HepG2 (cell line): ENCODE measurements around the gene CCDC33. TPM values are rescaled to one million over a fixed set of nuclear protein-coding genes. Genes with fewer than 3 reads are reported as not detected.

Experiments used
- ATAC-seq: fragments of 200-7000 bp; cut with Tn5 transposase; 3 replicates; pipeline ENCODE4 v1.9.1; 2020; ENCODE audit warnings: mild to moderate bottlenecking, moderate library complexity
- BruUV-seq: library from RNA; stranded (reverse); fragments of 400-500 nt; replicated peaks from 2 replicates; lab custom pipeline; 2021; lab: Mats Ljungman, UMichigan
- CTCF ChIA-PET: fragments of 300-600 bp; formaldehyde crosslinking; extraction: SDS; loops from one replicate; lab custom pipeline; 2021; ENCODE audit warnings: low total read pairs, inconsistent platforms, low intra/inter-chr PET ratio; lab: Yijun Ruan, JAX
- POLR2A ChIA-PET: fragments of 350-600 bp; sonication (Branson Sonifier 250); formaldehyde crosslinking; loops from one replicate; lab custom pipeline; 2020; ENCODE audit warnings: antibody characterized with exemption, inconsistent platforms; lab: Yijun Ruan, JAX
- DNase-seq: peaks from one replicate; pipeline ENCODE4 v3.0.0-alpha.2; 2015; ENCODE audit warnings: low spot score
- FAIRE-seq: peaks from 3 replicates; lab custom pipeline; 2011; peaks lifted over from hg19 to GRCh38; lab: Jason Lieb, UNC
- H2AFZ ChIP-seq: one replicate; pipeline ENCODE4 v1.6.1; 2011; ENCODE audit warnings: low read length, inconsistent platforms
- H3K27ac ChIP-seq: fragments of 300-600 bp; 3 replicates; pipeline ENCODE4 v1.8.0; 2011; ENCODE audit warnings: mixed run types, mild to moderate bottlenecking, mixed read lengths, low read length, inconsistent platforms; ENCODE audit not compliant: insufficient read depth; ENCODE audit errors: extremely low read length
- H3K27me3 ChIP-seq, 2 experiments: fragments of 200-600 bp in 1 of 2; 2 replicates in 1 of 2; 3 replicates in 1 of 2; pipeline versions ENCODE4 v1.6.0 to v1.8.0; 2011; ENCODE audit warnings: low read length in 2 of 2, mild to moderate bottlenecking in 2 of 2, moderate library complexity in 2 of 2, inconsistent platforms in 1 of 2; ENCODE audit not compliant: insufficient read depth in 2 of 2, control insufficient read depth in 1 of 2
- H3K36me3 ChIP-seq, 2 experiments: fragments of 200-600 bp in 1 of 2; replicated peaks in 1 of 2; 2 replicates in 1 of 2; 3 replicates in 1 of 2; pipeline versions ENCODE4 v1.5.1 to v1.8.0; 2011; ENCODE audit warnings: low read length in 2 of 2, inconsistent platforms in 1 of 2; ENCODE audit not compliant: insufficient read depth in 2 of 2, control insufficient read depth in 1 of 2
- H3K4me1 ChIP-seq: 2 replicates; pipeline ENCODE4 v1.5.1; 2012; ENCODE audit warnings: low read length, inconsistent platforms; ENCODE audit not compliant: insufficient read depth
- H3K4me2 ChIP-seq: 2 replicates; pipeline ENCODE4 v1.6.0; 2011; ENCODE audit warnings: low read depth, low read length, inconsistent platforms
- H3K4me3 ChIP-seq, 3 experiments: fragments of 200-600 bp in 1 of 3; sonication (generic), shearing (Covaris generic) in 1 of 3; replicated peaks in 1 of 3; 2 replicates each; pipeline ENCODE4 v1.5.1; 2011 to 2016; ENCODE audit warnings: low read length in 3 of 3, inconsistent platforms in 2 of 3, low read depth in 2 of 3, mild to moderate bottlenecking in 2 of 3, control low read depth in 1 of 3, mixed read lengths in 1 of 3; ENCODE audit not compliant: insufficient read depth in 1 of 3
- H3K79me2 ChIP-seq: one replicate; pipeline ENCODE4 v1.6.1; 2011; ENCODE audit warnings: low read length, inconsistent platforms; ENCODE audit not compliant: insufficient read depth
- H3K9ac ChIP-seq: 2 replicates; pipeline ENCODE4 v1.6.0; 2011; ENCODE audit warnings: mild to moderate bottlenecking, low read depth, low read length, inconsistent platforms; ENCODE audit not compliant: insufficient read depth
- H3K9me3 ChIP-seq: 2 replicates; pipeline ENCODE4 v1.5.1; 2012; ENCODE audit warnings: mild to moderate bottlenecking, low read length
- H4K20me1 ChIP-seq: 2 replicates; pipeline ENCODE4 v1.6.0; 2011; ENCODE audit warnings: inconsistent platforms, mild to moderate bottlenecking, low read length, moderate library complexity; ENCODE audit not compliant: insufficient read depth
- ATF7-NPFF ChIP-seq: sonication (generic); formaldehyde crosslinking; IDR thresholded peaks from 2 replicates; pipeline ENCODE4 v1.8.1; 2023; ENCODE audit warnings: mild to moderate bottlenecking, low read depth, missing genetic modification reagents, moderate library complexity
- HHEX ChIP-seq: IDR thresholded peaks from 2 replicates; pipeline ENCODE4 v1.6.1; 2016; ENCODE audit warnings: control low read depth
- MAFG ChIP-seq: sonication (generic); formaldehyde crosslinking; IDR thresholded peaks from 2 replicates; pipeline ENCODE4 v1.5.1; 2020; ENCODE audit warnings: mild to moderate bottlenecking, missing genetic modification reagents
- NFRKB ChIP-seq: fragments of 450-650 bp; IDR thresholded peaks from 2 replicates; pipeline ENCODE4 v1.6.1; 2017
- STAG1 ChIP-seq: sonication (generic); formaldehyde crosslinking; IDR thresholded peaks from 2 replicates; pipeline ENCODE4 v1.4.0; 2020; ENCODE audit warnings: missing genetic modification reagents
- TEF ChIP-seq: sonication (generic); formaldehyde crosslinking; IDR thresholded peaks from 2 replicates; pipeline ENCODE4 v1.5.0; 2020; ENCODE audit warnings: missing genetic modification reagents
- U2AF2 ChIP-seq: fragments of 200-400 bp; formaldehyde crosslinking; IDR thresholded peaks from 2 replicates; pipeline ENCODE4 v1.6.1; 2017; ENCODE audit warnings: low read depth, mild to moderate bottlenecking, low read length
- ZBTB39 ChIP-seq: sonication (generic); formaldehyde crosslinking; IDR thresholded peaks from 2 replicates; pipeline ENCODE4 v1.5.0; 2020; ENCODE audit warnings: missing genetic modification reagents
- ZC3H4 ChIP-seq: sonication (generic); formaldehyde crosslinking; IDR thresholded peaks from 2 replicates; pipeline ENCODE4 v1.4.0; 2020; ENCODE audit warnings: missing genetic modification reagents, borderline replicate concordance
- ZNF101 ChIP-seq: sonication (generic); formaldehyde crosslinking; IDR thresholded peaks from 2 replicates; pipeline ENCODE4 v1.4.0; 2020; ENCODE audit warnings: mild to moderate bottlenecking, low read depth, missing genetic modification reagents, borderline replicate concordance
- ZNF160 ChIP-seq: sonication (generic); formaldehyde crosslinking; IDR thresholded peaks from 2 replicates; pipeline ENCODE4 v1.8.0; 2022; ENCODE audit warnings: mild to moderate bottlenecking, inconsistent platforms, missing genetic modification reagents
- ZNF260 ChIP-seq: sonication (generic); formaldehyde crosslinking; IDR thresholded peaks from 2 replicates; pipeline ENCODE4 v1.4.0; 2020; ENCODE audit warnings: missing genetic modification reagents, low read depth, mild to moderate bottlenecking, borderline replicate concordance
- ZNF34 ChIP-seq: sonication (generic); formaldehyde crosslinking; IDR thresholded peaks from 2 replicates; pipeline ENCODE4 v1.4.0; 2020; ENCODE audit warnings: mild to moderate bottlenecking, missing genetic modification reagents, borderline replicate concordance
- ZNF451 ChIP-seq: sonication (generic); formaldehyde crosslinking; IDR thresholded peaks from 2 replicates; pipeline ENCODE4 v1.5.0; 2020; ENCODE audit warnings: mild to moderate bottlenecking, missing genetic modification reagents
- ZNF567 ChIP-seq: sonication (generic); formaldehyde crosslinking; IDR thresholded peaks from 2 replicates; pipeline ENCODE4 v1.8.1; 2023; ENCODE audit warnings: mild to moderate bottlenecking, missing genetic modification reagents, borderline replicate concordance
- ZNF577 ChIP-seq: sonication (generic); formaldehyde crosslinking; IDR thresholded peaks from 2 replicates; pipeline ENCODE4 v1.4.0; 2020; ENCODE audit warnings: mild to moderate bottlenecking, low read depth, missing genetic modification reagents, borderline replicate concordance
- ZNF792 ChIP-seq: IDR thresholded peaks from 2 replicates; pipeline ENCODE4 v1.6.1; 2016
- ZNF891 ChIP-seq: sonication (generic); formaldehyde crosslinking; IDR thresholded peaks from 2 replicates; pipeline ENCODE4 v1.5.0; 2020; ENCODE audit warnings: mild to moderate bottlenecking, missing genetic modification reagents
- WGBS: methylation state at CpG from one replicate; pipeline ENCODE4 v1.1.6; 2017; ENCODE audit warnings: low lambda C conversion rate; 5-methylcytosine and 5-hydroxymethylcytosine counted together
- in situ Hi-C: cut with HindIII; loops from 2 replicates; pipeline ENCODE4 v1.10.0; 2017; ENCODE audit warnings: low pct_unique_long_range_greater_than_20kb; ENCODE audit not compliant: extremely low pct_ligation_motif_present
- intact Hi-C: fragments of 100-400 bp; cut with micrococcal nuclease; formaldehyde crosslinking; loops from one replicate; pipeline ENCODE4 v1.10.0; 2022; ENCODE audit not compliant: unreplicated experiment
- polyA plus RNA-seq, 8 experiments: library from polyadenylated mRNA; depleted of rRNA in 3 of 8; stranded (reverse) in 7 of 8; unstranded in 1 of 8; fragments of >200 nt; fragmentation: Illumina TruSeq in 4 of 8; extraction: Trizol in 4 of 8; gene quantifications; 2 replicates each; pipeline versions ENCODE4 v1.2.1 to v1.2.3, GENCODE V29; 2011 to 2016; ENCODE audit warnings: low read depth in 4 of 8, missing spikeins in 1 of 8, mixed read lengths in 1 of 8; ENCODE audit not compliant: insufficient read depth in 1 of 8
- total RNA-seq, 5 experiments: library from RNA; depleted of rRNA; stranded (reverse); fragments of >200 nt; fragmentation: Illumina TruSeq; extraction: Trizol; gene quantifications; 2 replicates each; pipeline ENCODE4 v1.2.3, GENCODE V29; 2016; ENCODE audit warnings: low read depth in 1 of 5
- TF ChIP-seq, protein P1 (sequence below): sonication (generic); formaldehyde crosslinking; IDR thresholded peaks from 2 replicates; pipeline ENCODE4 v1.8.1; 2023; ENCODE audit warnings: mild to moderate bottlenecking, missing genetic modification reagents

CCDC33 gene
- total and polyA plus RNA-seq, 2 of the 13 experiments (the other 11 are each of a cell fraction or from before 2014, with no cell fraction given) = 0.30 TPM; not detected in 1

DNA sequence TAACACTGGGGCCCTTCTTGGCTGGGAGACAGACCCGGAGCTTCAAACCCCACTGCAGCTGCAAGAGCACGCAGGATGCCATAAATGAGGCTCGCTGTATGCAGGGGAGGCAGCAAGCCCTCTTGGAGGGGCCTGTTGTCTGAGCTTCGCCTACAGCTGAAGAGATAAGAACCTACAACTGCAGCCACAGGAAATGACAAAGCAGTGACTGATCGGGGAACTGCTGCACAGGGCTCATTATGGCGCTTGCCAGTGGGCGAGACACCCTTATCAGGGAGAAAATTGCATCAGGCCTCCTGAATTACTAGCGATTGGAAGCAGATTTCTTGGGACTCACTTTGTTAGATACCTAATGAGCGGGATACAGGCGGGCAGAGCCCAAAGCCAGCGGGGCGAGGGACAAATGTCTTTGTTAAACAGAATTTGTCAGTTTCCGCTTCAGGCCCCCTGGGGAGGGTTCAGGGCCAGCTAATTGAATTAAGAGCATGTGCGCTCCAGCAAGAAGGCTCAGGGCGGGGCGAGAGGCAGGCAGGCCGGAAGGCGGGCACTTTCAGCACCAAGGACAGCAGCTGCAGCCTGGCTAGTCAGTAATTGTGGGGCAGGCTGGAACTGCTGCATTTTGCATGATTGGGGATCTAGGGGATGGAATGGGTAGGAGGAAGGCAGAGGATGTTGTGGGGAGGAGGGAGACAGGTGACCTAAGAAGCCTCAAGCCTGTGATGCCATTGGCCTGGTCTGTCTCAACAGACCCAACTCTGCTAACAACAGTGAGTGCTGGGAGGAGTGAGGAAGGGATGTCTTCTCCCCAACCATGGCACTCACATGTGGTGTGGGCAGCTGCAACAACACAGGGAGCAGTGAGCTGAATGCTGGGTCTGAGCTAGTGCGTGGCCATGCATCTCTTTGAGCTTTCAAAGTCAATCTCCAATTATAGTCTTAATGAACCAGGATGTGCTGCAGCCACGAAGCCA lies 55.3 kb downstream of the CCDC33 start (continued):
- TF ChIP-seq U2AF2 = no peak
- TF ChIP-seq ZNF792 (CRISPR knock-in tag) = peak; percentile 94
- peak; percentile 84 for TF ChIP-seq TEF
- TF ChIP-seq MAFG (CRISPR knock-in tag) = no peak
- no peak for TF ChIP-seq ZNF567
- TF ChIP-seq ZNF891 (CRISPR knock-in tag) = no peak; the same call in 1 of the 2 replicates
- no peak for TF ChIP-seq HHEX (CRISPR knock-in tag)
- no peak for TF ChIP-seq ZNF451 (CRISPR knock-in tag)
- no peak for TF ChIP-seq ZNF34 (CRISPR knock-in tag)
- TF ChIP-seq ZC3H4 = no peak
- TF ChIP-seq ATF7-NPFF (CRISPR knock-in tag) = peak; percentile 79; the same call in 1 of the 2 replicates

- CTCF ChIA-PET = no interaction called here
- TF ChIP-seq ZNF101 (CRISPR knock-in tag) (no peak), ZNF160 (CRISPR knock-in tag) (no peak), NFRKB (no peak), ZNF577 (no peak), STAG1 (CRISPR knock-in tag) (no peak), ZNF260 (CRISPR knock-in tag) (no peak), ZBTB39 (no peak)
- TF ChIP-seq, protein P1, sequence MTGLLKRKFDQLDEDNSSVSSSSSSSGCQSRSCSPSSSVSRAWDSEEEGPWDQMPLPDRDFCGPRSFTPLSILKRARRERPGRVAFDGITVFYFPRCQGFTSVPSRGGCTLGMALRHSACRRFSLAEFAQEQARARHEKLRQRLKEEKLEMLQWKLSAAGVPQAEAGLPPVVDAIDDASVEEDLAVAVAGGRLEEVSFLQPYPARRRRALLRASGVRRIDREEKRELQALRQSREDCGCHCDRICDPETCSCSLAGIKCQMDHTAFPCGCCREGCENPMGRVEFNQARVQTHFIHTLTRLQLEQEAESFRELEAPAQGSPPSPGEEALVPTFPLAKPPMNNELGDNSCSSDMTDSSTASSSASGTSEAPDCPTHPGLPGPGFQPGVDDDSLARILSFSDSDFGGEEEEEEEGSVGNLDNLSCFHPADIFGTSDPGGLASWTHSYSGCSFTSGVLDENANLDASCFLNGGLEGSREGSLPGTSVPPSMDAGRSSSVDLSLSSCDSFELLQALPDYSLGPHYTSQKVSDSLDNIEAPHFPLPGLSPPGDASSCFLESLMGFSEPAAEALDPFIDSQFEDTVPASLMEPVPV = no peak
These were observed 57.1 kb downstream of the CCDC33 start for GRCh38 chr15:74293021-74293810.

More at GRCh38 chr15:74293021-74293810, 57.1 kb downstream of the CCDC33 start:
- H3K9ac ChIP-seq = no peak overlapping the region
- WGBS = 3% methylated on average over 3 of the region's 3 CpGs
- no peaks in the 10 kb centered on the region for H3K4me1 ChIP-seq
- no peak overlapping the region for H3K27ac ChIP-seq
- FAIRE-seq (no peak), ATAC-seq (no peak), DNase-seq (no peak)
- H4K20me1 ChIP-seq = peaks cover 3% of the 10 kb centered on the region; the same call in 1 of the 2 replicates
- no peaks in the 10 kb centered on the region for H3K36me3 ChIP-seq
- POLR2A ChIA-PET = no interaction called here
- H3K79me2 ChIP-seq = no peaks in the 10 kb centered on the region
- no peaks in the 10 kb centered on the region for H3K27me3 ChIP-seq
- in situ Hi-C loops (no loop called here), intact Hi-C loops (no loop called here)
- BruUV-seq = no TSS peak
- no peaks in the 10 kb centered on the region for H3K9me3 ChIP-seq
- H3K4me3 ChIP-seq = no peak overlapping the region
- H3K4me2 ChIP-seq = no peak overlapping the region
- H2AFZ ChIP-seq = no peak overlapping the region
